PC-9 (cell line): ENCODE data around the gene SLC44A3. TPM values are rescaled to one million over a fixed set of nuclear protein-coding genes. Genes with fewer than 3 reads are reported as not detected.

Experiments used
- BruUV-seq: library from RNA; stranded (reverse); fragments of 400-500 nt; replicated peaks from 2 replicates; lab custom pipeline; 2021; lab: Mats Ljungman, UMichigan
- CTCF ChIA-PET: fragments of 300-600 bp; sonication (Branson Sonifier 250); formaldehyde crosslinking; loops from one replicate; lab custom pipeline; 2022; ENCODE audit warnings: antibody characterized with exemption; lab: Charles Lee
- POLR2A ChIA-PET: fragments of 300-600 bp; sonication (Branson Sonifier 250); formaldehyde crosslinking; loops from one replicate; lab custom pipeline; 2022; ENCODE audit warnings: antibody characterized with exemption; ENCODE audit not compliant: unreplicated experiment; lab: Charles Lee
- DNase-seq, 2 experiments: peaks; one replicate each; pipeline versions ENCODE4 v3.0.0 to v3.0.0-alpha.2; 2015 to 2022; ENCODE audit warnings: mixed read lengths in 1 of 2
- H2AFZ ChIP-seq: fragments of 200-600 bp; sonication (generic); 2 replicates; pipeline ENCODE4 v1.8.1; 2017; ENCODE audit warnings: antibody characterized with exemption
- H3F3A ChIP-seq: fragments of 200-600 bp; sonication (generic); 2 replicates; pipeline ENCODE4 v1.8.1; 2017; ENCODE audit warnings: antibody characterized with exemption, mild to moderate bottlenecking, low read depth; ENCODE audit not compliant: insufficient read depth
- H3K27ac ChIP-seq: fragments of 200-600 bp; sonication (generic); 2 replicates; pipeline ENCODE4 v1.6.1; 2016; ENCODE audit warnings: mixed run types
- H3K27me3 ChIP-seq: fragments of 200-600 bp; sonication (generic); 2 replicates; pipeline ENCODE4 v1.6.1; 2016; ENCODE audit warnings: low read depth, mixed run types; ENCODE audit not compliant: insufficient read depth
- H3K36me3 ChIP-seq: fragments of 200-600 bp; sonication (generic); 2 replicates; pipeline ENCODE4 v1.6.1; 2016; ENCODE audit warnings: low read depth, mixed run types
- H3K4me1 ChIP-seq: fragments of 200-600 bp; sonication (generic); replicated peaks from 2 replicates; pipeline ENCODE4 v1.6.1; 2016; ENCODE audit warnings: mixed run types; ENCODE audit not compliant: insufficient read depth
- H3K4me2 ChIP-seq: fragments of 200-600 bp; sonication (generic); 2 replicates; pipeline ENCODE4 v1.6.1; 2017; ENCODE audit warnings: mixed run types
- H3K4me3 ChIP-seq: fragments of 200-600 bp; sonication (generic); 2 replicates; pipeline ENCODE4 v1.6.1; 2016; ENCODE audit warnings: mixed run types
- H3K79me2 ChIP-seq: fragments of 200-600 bp; sonication (generic); 2 replicates; pipeline ENCODE4 v1.6.1; 2017; ENCODE audit warnings: low read depth, mixed run types
- H3K9me2 ChIP-seq: fragments of 200-600 bp; sonication (generic); 2 replicates; pipeline ENCODE4 v1.8.1; 2017; ENCODE audit warnings: mild to moderate bottlenecking; ENCODE audit not compliant: insufficient read depth
- H3K9me3 ChIP-seq: fragments of 200-600 bp; sonication (generic); 2 replicates; pipeline ENCODE4 v1.8.1; 2016; ENCODE audit warnings: low read depth; ENCODE audit not compliant: insufficient read depth
- H4K20me1 ChIP-seq: fragments of 200-600 bp; sonication (generic); 2 replicates; pipeline ENCODE4 v1.8.1; 2017; ENCODE audit not compliant: insufficient read depth
- CTCF ChIP-seq: fragments of 200-600 bp; sonication (generic); conservative IDR thresholded peaks from 2 replicates; pipeline ENCODE4 v1.6.1; 2017; ENCODE audit warnings: mixed run types, antibody characterized with exemption, mild to moderate bottlenecking, moderate library complexity
- EZH2 ChIP-seq: fragments of 200-600 bp; sonication (generic); IDR thresholded peaks from 2 replicates; pipeline ENCODE4 v1.8.0; 2017; ENCODE audit warnings: antibody characterized with exemption, low read depth
- intact Hi-C: fragments of 100-400 bp; cut with micrococcal nuclease; formaldehyde crosslinking; loops from one replicate; pipeline ENCODE4 v1.10.0; 2022; ENCODE audit not compliant: unreplicated experiment
- total RNA-seq: library from RNA; stranded (reverse); gene quantifications from 2 replicates; pipeline ENCODE4 v1.2.3, GENCODE V29; 2021

SLC44A3 gene
- total RNA-seq, 1 experiment from 2014 or later, result 17.5 TPM

GRCh38 chr1:94795434-94795833 is 24.7 kb upstream of the SLC44A3 start:
- no peak overlapping the region for H3K4me3 ChIP-seq
- ChIA-PET POLR2A (no interaction called here), CTCF (no interaction called here)
- H3K36me3 ChIP-seq, result no peaks in the 10 kb centered on the region
- H3K9me3 ChIP-seq, result no peaks in the 10 kb centered on the region
- no peaks in the 10 kb centered on the region for H3K27me3 ChIP-seq
- DNase-seq, result no peak
- intact Hi-C loops, result no loop called here
- H3K4me1 ChIP-seq, result peaks cover 27% of the 10 kb centered on the region
- BruUV-seq, result no TSS peak
- H2AFZ ChIP-seq, result no peak overlapping the region
- TF ChIP-seq EZH2 (no peak), CTCF (no peak)
- H3K4me2 ChIP-seq, result no peak overlapping the region
- H3K79me2 ChIP-seq, result no peaks in the 10 kb centered on the region
- H3K9me2 ChIP-seq, result no peaks in the 10 kb centered on the region
- H3F3A ChIP-seq, result 0 out of 2 replicates have a peak, but pooled peaks cover 5% of the 10 kb centered on the region
- no peaks in the 10 kb centered on the region for H4K20me1 ChIP-seq
- no peak overlapping the region for H3K27ac ChIP-seq

- Histone ChIP-seq H3K9me2 (no peaks in the 10 kb centered on the region), H4K20me1 (no peaks in the 10 kb centered on the region), H3K27me3 (no peaks in the 10 kb centered on the region), H3K36me3 (no peaks in the 10 kb centered on the region), H3K27ac (0 out of 2 replicates have a peak overlapping the region, but pooled peaks have one; percentile 20), H2AFZ (no peak overlapping the region), H3F3A (0 out of 2 replicates have a peak, but pooled peaks cover 5% of the 10 kb centered on the region), H3K4me1 (peaks cover 35% of the 10 kb centered on the region), H3K79me2 (no peaks in the 10 kb centered on the region), H3K4me3 (no peak overlapping the region), H3K9me3 (no peaks in the 10 kb centered on the region), H3K4me2 (peak overlapping the region; percentile 8; the same call in 1 of the 2 replicates)
- CTCF ChIA-PET, result no interaction called here
- POLR2A ChIA-PET, result interaction anchor here (0.5 kb wide), 1 partner anchor 173 kb away, joined by 3 read pairs; no protein-coding TSS in a partner anchor
- peak in 1 of 2 experiments; percentile 76 for DNase-seq
- no peak for TF ChIP-seq CTCF
- no peak for TF ChIP-seq EZH2
- no TSS peak for BruUV-seq
- intact Hi-C loops, result no loop called here
Measured at GRCh38 chr1:94796266-94796665, 23.9 kb upstream of the SLC44A3 start.

GRCh38 chr1:94797291-94797690 is 22.9 kb upstream of the SLC44A3 start:
- Histone ChIP-seq H2AFZ (no peak overlapping the region), H3K27me3 (no peaks in the 10 kb centered on the region), H3K4me2 (no peak overlapping the region), H3K4me1 (peaks cover 43% of the 10 kb centered on the region), H3K9me2 (no peaks in the 10 kb centered on the region), H3K27ac (0 out of 2 replicates have a peak overlapping the region, but pooled peaks have one; percentile 1), H4K20me1 (no peaks in the 10 kb centered on the region), H3K9me3 (no peaks in the 10 kb centered on the region), H3K79me2 (no peaks in the 10 kb centered on the region), H3K36me3 (no peaks in the 10 kb centered on the region), H3F3A (peaks cover 13% of the 10 kb centered on the region), H3K4me3 (no peak overlapping the region)
- intact Hi-C loops, result no loop called here
- CTCF ChIA-PET, result no interaction called here
- BruUV-seq, result no TSS peak
- no peak for DNase-seq
- POLR2A ChIA-PET, result interaction anchor here (0.6 to 0.7 kb wide), 2 partner anchors 13 to 27 kb away, joined by 3 to 16 read pairs; no protein-coding TSS in a partner anchor
- TF ChIP-seq CTCF (no peak), EZH2 (no peak)
